ENCODE results near the gene PML.
"Not testable (repeated sequence)": the region's sequence is repeated elsewhere in the genome, so short reads cannot be mapped to it uniquely, and the experiment has no call there.

DNA sequence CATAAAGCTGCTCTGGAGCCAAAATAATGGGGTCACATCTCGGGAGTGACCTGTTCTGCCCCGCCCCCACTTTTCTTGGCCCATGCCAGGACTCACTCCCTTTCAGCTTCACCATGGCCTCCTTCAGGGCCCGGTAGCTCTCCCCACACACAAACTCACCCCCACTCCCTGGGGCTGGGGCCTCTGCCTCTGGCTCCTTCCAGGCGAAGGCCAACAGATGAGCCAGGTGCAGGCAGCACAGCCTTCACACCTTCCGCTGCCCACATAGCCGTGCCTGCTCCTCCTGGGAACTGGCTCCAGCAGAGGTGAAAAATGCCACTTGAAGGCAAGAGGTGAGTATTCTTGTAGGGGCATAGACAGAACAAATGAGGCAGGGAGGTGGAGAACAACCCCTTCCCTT lies 77.1 kb downstream of the PML start:
- TF ChIP-seq, protein P1, sequence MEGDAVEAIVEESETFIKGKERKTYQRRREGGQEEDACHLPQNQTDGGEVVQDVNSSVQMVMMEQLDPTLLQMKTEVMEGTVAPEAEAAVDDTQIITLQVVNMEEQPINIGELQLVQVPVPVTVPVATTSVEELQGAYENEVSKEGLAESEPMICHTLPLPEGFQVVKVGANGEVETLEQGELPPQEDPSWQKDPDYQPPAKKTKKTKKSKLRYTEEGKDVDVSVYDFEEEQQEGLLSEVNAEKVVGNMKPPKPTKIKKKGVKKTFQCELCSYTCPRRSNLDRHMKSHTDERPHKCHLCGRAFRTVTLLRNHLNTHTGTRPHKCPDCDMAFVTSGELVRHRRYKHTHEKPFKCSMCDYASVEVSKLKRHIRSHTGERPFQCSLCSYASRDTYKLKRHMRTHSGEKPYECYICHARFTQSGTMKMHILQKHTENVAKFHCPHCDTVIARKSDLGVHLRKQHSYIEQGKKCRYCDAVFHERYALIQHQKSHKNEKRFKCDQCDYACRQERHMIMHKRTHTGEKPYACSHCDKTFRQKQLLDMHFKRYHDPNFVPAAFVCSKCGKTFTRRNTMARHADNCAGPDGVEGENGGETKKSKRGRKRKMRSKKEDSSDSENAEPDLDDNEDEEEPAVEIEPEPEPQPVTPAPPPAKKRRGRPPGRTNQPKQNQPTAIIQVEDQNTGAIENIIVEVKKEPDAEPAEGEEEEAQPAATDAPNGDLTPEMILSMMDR (IDR thresholded peaks at IDR 0.05): not testable (repeated sequence)
- not testable (repeated sequence) for TF ChIP-seq POLR2AphosphoS5 (IDR thresholded peaks at IDR 0.05)
